ENCODE measurements around the gene HOXA11. TPM values are rescaled to one million over a fixed set of nuclear protein-coding genes. Genes with fewer than 3 reads are reported as not detected.

The HOXA11 gene
- total RNA-seq, 1 experiment from 2014 or later = 3.7 TPM

- Histone ChIP-seq H3K27me3 (peaks cover 11% of the 10 kb centered on the region; the same call in 1 of the 2 replicates), H3K9me3 (no peaks in the 10 kb centered on the region), H3K4me3 (peak overlapping the region; percentile 35), H3K36me3 (no peaks in the 10 kb centered on the region)
- DNase-seq = peak; percentile 40
Measured at GRCh38 chr7:27198871-27199801, 14.1 kb upstream of the HOXA11 start.

DNA sequence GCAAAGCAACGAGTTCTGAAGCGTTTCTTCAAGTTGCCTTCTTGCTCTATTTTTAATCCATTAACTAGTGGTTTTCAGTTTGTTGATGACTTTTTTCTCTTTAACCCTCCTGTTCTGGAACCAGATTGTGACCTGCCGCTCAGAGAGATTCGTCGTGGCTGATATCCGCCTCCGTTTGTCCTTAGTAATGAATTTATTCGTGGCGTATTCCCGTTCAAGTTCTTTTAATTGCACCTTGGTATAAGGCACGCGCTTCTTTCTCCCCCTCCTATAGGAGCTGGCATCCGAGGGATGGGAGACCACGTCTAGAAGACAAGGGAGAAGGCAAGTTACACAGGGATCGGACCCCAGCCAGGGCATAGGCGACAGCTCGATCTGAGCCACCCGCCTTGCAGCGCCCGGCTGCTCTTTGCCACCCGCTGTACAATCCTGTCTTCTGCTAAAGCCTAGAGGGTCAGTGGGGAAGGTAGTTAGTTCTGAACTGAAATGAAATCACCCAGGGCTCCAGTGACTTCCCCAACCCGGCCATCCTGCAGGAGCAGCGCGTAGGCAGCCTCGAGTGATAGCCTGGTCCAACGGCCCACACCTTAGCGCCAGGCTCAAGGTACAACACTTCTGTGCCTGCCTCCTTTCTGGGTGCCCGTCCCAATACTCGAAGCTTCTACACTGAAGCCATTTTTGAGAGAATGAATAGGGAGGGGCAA lies 13.3 kb upstream of the HOXA11 start:
- no peak for DNase-seq
- H3K4me3 ChIP-seq = no peak overlapping the region
- no peaks in the 10 kb centered on the region for H3K36me3 ChIP-seq
- H3K9me3 ChIP-seq = no peaks in the 10 kb centered on the region
- H3K27me3 ChIP-seq = peaks cover 11% of the 10 kb centered on the region; the same call in 1 of the 2 replicates

GRCh38 chr7:27197137-27198042 lies 12.4 kb upstream of the HOXA11 start:
- H3K4me3 ChIP-seq = no peak overlapping the region
- H3K27me3 ChIP-seq = peaks cover 11% of the 10 kb centered on the region; the same call in 1 of the 2 replicates
- no peak for DNase-seq

GRCh38 chr7:27196287-27196767 lies 11.3 kb upstream of the HOXA11 start:
- Histone ChIP-seq H3K9me3 (no peaks in the 10 kb centered on the region), H3K36me3 (no peaks in the 10 kb centered on the region), H3K4me3 (no peak overlapping the region), H3K27me3 (peaks cover 11% of the 10 kb centered on the region; the same call in 1 of the 2 replicates)
- DNase-seq = peak; percentile 50

More at GRCh38 chr7:27197137-27198042, 12.4 kb upstream of the HOXA11 start:
- Histone ChIP-seq H3K9me3 (no peaks in the 10 kb centered on the region), H3K36me3 (no peaks in the 10 kb centered on the region)

DNA sequence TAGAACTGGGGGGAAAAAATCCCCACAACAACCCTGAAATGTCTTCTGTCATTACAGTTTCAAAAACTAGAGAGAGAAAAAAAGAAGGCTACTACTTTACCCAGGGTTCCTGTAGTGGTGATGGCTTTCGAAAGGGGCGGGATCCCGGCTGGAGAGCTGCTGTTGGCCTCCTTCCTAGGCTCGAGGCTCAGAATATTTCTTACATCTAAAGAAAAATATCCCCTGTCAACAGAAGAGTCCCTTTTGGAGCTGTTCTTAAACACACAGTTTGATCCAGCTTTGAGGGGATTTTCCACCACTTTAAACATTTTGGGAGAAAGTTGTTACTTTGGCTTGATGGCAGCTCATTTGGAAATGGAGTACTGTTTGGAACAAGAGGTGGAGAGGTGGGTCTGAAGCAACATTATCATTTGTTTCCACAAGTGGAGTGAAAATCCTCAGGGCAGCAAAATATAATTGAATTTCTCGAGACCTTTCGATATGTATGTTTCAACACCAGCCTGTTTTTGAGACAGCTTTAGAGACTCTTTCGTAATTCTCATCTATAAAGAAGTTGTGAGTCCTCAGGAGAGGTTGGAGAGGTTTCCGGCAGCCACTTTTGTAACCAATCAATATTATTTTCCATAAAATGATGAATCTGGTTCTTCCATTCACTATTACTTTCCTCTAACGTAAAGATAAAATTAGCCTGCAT lies 9.8 kb upstream of the HOXA11 start:
- Histone ChIP-seq H3K9me3 (no peaks in the 10 kb centered on the region), H3K4me3 (no peak overlapping the region), H3K27me3 (peaks cover 11% of the 10 kb centered on the region; the same call in 1 of the 2 replicates), H3K36me3 (no peaks in the 10 kb centered on the region)
- DNase-seq = no peak

DNA sequence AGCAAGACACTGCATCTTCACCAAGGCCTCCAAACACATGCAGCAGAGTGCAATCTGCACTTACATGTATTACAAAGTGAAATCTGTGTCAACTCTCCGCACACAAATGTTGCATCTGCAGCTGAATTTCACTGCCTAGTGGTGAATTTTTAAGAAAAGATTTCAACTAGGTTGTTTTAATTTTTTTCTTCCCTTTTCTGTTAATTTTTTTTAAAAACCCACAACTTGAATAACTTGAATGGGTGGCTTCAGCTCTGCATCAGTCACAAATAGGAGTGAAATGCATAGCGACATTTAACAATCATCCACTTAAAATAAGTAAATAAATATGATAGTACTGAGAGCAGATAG lies 8.9 kb upstream of the HOXA11 start:
- Histone ChIP-seq H3K9me3 (no peaks in the 10 kb centered on the region), H3K36me3 (no peaks in the 10 kb centered on the region), H3K27me3 (peaks cover 9% of the 10 kb centered on the region; the same call in 1 of the 2 replicates), H3K4me3 (no peak overlapping the region)
- DNase-seq = no peak

DNA sequence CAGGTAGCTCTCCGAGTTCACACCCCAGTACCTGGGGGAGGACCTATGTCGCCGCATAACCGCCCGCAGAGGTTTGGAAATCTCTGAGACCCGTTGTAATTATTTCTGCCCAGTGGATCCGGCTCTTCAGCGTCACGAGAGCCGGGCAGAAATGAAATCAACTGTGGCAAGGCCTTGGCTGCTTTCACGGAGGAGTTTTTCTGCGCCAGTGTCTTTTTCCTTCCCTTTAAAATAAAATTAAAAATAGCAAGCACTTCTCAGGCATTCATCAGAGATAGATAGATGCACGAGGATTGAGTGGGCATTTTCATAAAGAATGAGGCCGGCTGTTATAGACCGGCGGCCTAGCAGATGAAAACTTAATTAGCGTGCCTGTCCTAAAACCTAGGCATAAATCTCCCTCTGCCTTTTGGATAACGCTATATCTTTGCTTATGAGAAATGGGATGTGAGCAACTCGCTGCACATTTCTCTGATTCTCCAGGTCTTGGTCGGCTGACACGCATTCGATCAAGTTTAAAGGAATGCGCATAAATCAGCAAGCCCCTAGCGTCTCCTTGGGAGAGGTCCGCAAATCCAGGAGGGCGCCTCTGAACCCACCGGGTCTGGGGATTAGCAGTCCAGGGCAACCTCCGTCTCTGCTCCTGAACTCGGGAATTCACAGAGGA lies 8.4 kb upstream of the HOXA11 start:
- no peak overlapping the region for H3K4me3 ChIP-seq
- H3K9me3 ChIP-seq = no peaks in the 10 kb centered on the region
- H3K27me3 ChIP-seq = peaks cover 7% of the 10 kb centered on the region; the same call in 1 of the 2 replicates

DNA sequence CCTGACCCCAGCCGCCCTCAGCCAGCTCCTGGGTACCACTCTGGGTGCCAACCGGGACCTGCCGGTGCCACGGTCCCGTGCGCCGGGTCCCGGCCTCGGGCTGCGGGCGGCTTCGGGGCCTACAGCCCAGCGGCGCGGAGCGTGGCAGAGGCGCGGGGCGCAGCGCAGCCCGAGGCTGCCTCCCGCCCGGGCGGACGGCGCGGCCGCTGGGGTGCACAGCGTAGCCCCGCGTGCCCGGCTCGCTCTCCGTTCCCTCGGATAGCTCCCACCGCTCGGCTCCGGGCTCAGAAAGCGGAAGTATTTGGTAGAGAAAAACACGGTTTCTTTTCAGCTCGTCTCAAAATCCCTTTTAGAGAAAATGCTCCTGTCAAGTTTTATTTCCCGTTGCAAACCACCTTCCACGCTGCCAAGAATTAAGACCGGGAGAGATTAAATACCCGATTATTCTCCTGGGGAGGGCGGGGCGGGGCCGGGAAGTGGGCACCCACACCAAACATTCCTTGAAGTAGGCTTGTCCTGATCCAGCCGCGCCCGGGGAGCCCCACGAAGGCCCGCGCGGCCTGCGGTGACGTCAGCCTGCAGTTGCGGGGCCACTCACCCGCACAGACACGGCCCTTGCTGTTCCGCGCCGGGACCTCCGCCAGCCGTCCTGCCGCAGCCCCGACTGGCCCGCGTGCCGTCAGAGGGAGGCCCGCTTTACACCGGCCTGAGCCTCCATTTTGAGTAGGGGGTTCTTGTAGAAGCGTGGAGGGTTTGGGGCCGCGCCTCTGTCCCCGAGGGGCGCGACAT lies 7.7 kb upstream of the HOXA11 start:
- H3K9me3 ChIP-seq = no peaks in the 10 kb centered on the region
- no peaks in the 10 kb centered on the region for H3K36me3 ChIP-seq
- H3K4me3 ChIP-seq = no peak overlapping the region
- peaks cover 4% of the 10 kb centered on the region; the same call in 1 of the 2 replicates for H3K27me3 ChIP-seq
- DNase-seq = no peak

More for the DNA sequence above, 8.4 kb upstream of the HOXA11 start:
- no peaks in the 10 kb centered on the region for H3K36me3 ChIP-seq
- no peak for DNase-seq

DNA sequence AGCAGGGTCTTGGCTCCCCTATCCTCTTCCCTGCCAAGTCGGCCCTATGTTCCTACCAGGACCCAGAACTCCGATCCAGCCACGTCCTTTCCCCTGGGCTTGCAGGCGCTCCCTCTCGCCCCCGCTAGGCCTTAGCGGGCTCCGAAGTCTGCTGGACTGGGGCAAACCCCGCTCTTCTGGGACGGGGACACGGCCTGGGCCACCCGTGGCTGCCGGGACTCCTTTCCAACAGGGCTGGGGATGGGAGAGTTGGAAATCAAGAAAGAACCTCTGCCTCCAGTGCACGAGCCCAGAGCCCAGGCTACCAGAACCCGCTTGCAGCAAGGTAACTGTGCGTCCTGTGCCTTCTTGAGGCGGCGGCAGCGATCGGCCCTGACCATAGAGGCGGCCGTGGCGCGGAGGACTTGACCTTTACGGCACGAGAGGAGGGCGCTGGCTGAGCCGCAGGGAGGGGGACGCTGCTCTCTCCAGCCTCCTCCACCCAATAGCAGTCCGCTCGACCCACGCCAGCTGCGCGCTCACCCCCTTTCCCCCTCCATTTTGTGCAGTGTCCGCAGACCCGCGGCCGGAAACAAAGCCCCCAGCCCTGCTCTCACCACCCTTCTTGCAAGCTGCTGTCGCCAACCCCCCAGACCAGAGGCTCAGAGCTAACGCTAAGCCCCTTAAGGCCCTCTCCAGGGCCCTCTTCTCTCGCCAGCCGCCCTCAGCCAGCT lies 7.0 kb upstream of the HOXA11 start:
- Histone ChIP-seq H3K27me3 (no peaks in the 10 kb centered on the region; the same call in 1 of the 2 replicates), H3K36me3 (no peaks in the 10 kb centered on the region)
- no peak for DNase-seq

GRCh38 chr7:27191161-27191731 lies 6.2 kb upstream of the HOXA11 start:
- Histone ChIP-seq H3K9me3 (no peaks in the 10 kb centered on the region), H3K36me3 (no peaks in the 10 kb centered on the region), H3K4me3 (no peak overlapping the region), H3K27me3 (no peaks in the 10 kb centered on the region)
- no peak for DNase-seq

More for the DNA sequence above, 7.0 kb upstream of the HOXA11 start:
- H3K4me3 ChIP-seq = no peak overlapping the region
- no peaks in the 10 kb centered on the region for H3K9me3 ChIP-seq

- H3K36me3 ChIP-seq = no peaks in the 10 kb centered on the region
- no peak overlapping the region for H3K4me3 ChIP-seq
- no peak for DNase-seq
- no peaks in the 10 kb centered on the region for H3K27me3 ChIP-seq
- no peaks in the 10 kb centered on the region for H3K9me3 ChIP-seq
Measured at GRCh38 chr7:27189997-27190748, 5.1 kb upstream of the HOXA11 start.

DNA sequence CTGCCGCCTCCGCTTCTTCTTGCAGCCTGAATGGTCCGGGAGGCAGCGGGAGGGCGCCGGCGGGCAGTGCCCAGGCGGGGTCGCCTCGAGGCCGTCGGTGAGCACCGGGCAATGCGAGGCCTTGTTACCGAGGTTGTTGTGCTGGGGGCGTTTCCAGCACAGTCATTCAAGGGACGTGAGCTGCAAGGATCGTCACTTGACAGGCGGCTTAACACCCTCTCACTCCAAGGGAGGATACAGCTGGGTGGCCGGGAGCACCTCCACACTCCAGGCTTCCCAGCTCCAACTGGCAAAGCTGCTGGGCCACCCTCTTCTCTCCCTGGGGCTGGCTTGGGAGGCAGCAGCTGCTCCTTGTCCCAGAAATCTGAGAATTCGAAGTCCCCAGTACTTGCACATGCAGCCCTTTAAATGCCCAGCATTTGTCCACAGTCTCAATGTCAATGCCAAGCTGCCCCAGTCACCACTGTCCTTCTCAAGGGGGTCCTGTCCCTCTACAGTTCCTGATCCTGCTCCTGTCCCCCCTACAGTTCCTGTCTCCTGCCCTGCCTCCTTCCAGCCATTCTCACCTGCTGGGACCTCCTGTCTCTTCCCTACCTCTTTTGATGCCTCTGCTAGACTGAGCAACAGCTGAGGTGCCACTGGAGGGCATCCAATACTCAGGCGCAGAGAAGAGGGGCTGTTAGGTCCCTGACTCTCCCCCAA lies 4.4 kb upstream of the HOXA11 start:
- DNase-seq = no peak
- Histone ChIP-seq H3K9me3 (no peaks in the 10 kb centered on the region), H3K4me3 (no peak overlapping the region), H3K36me3 (no peaks in the 10 kb centered on the region), H3K27me3 (no peaks in the 10 kb centered on the region)

All from MG63 (cell line).